HG03521 (cell line): ENCODE measurements around the gene SLC5A4.

Experiments used
- ATAC-seq: cut with Tn5 transposase; IDR thresholded peaks from one replicate; pipeline ENCODE4 v1.9.1; 2021; ENCODE audit warnings: mild to moderate bottlenecking, moderate library complexity; ENCODE audit not compliant: unreplicated experiment

The SLC5A4 gene

DNA sequence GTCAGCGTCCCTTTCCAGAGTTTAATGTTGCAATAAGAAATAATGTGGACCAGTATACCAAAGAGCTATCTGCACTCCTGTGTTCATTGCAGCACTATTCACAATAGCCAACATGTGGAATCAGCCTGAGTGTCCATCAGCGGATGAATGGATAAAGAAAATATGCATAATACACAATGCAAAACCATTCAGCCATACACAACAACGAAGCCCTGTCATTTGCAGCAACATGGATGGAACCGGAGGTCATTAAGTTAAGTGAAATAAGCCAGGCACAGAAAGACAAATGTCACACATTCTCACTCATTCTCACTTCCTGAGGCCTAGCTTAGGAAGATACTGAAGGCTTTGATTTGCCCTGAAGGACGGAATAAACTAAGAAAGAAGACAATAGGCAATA is 22.1 kb downstream of the SLC5A4 start:
- no peak for ATAC-seq

DNA sequence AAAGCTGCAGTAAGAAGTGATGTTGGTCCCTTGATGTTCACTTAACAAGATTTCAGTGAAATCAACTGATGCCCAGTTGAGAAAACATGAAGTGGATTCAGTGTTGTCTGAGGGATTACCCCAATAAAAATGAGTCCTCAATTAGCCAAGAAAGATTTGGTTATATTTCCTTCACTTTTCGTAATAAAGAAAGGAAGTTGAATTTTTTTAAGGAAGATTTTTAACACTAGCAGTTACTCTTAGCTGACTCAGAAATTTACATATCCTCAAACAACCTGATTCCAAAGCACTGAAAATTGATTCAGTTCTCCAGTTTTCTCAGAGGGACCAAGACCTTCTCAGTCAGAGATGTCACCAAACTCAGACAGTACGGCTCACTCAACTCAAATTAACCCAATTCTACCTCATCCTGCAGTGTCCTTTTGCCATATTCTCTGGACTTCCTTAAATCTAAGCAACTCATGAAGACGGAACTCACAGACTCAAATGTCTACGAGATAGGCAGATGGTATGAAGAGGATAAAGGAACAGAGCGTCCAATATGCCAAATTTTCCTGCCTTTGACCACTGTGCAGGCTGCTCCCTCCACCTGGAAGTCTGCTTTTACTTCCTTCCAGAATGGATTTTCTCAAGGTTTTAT is 22.8 kb downstream of the SLC5A4 start:
- ATAC-seq = no peak

DNA sequence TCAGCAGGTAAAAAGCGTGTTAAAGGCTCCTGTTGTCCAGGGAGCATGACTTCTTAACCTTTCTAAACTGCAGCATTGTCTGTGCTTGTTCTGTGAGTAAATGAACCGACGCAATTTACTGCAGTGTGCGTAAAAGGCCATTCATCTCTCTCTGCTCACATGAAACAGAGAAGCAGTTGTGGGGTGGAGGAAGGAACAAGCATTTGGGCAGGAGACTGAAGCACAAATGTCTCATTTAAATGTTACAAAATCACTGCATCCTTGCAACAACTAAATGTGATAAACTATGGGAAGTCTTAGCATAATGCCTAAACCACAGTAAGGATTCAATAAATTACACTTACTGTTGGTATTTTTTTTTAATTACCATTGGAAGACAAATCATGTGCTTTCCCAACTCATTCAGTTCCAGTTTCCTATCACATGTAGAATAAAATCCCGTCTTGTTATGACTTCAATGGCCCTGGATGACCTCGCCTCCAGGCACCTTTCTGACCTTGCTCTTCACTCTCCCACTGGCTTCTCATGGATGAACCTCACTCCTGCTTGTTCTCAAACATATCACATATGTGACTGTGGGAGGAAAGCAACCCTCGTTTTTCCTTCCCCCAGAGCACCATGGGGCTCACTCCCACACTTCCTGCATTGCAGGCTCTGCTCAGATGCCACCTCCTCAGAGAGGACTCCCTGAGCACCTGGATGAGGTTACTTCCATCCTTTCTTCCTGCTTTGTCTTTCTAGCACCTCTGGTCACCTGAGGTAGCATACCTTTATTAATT is 28.6 kb downstream of the SLC5A4 start:
- ATAC-seq = no peak

DNA sequence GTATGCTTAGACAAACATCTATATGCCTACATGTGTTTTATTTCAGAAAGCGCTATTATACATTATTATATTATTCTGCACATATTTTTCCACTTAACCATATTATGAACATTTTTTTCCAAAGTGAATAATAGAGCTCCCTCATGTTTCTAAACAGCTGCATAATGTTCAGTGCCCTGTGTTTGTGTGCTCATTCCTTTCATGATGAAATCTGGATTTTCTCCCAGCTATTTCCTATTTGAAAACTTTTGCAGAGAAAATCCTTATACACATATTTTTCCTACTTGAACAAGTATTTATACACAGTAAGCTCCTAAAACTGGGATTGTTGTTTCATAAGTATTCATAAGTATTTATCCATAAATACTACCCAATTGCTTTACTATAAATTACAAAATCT is 32.2 kb downstream of the SLC5A4 start:
- no peak for ATAC-seq

DNA sequence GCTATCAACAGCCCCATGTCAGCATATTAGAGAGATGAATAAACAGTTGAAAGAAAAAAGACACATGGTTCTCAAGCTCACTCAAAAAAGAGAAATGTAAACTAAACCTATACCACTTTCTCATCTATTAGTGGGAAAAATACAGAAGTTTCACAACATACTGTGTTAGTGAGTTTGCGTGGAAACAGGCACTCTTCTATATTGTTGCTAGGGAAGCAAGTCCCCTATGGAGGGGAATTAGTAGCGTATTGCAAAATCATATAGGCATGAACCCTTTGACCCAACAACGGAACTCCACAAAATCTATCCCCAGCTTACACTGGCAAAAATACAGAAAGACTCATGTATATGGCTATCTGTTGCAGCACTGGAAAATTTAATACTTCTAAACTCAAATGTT is 36.1 kb downstream of the SLC5A4 start:
- no peak for ATAC-seq

DNA sequence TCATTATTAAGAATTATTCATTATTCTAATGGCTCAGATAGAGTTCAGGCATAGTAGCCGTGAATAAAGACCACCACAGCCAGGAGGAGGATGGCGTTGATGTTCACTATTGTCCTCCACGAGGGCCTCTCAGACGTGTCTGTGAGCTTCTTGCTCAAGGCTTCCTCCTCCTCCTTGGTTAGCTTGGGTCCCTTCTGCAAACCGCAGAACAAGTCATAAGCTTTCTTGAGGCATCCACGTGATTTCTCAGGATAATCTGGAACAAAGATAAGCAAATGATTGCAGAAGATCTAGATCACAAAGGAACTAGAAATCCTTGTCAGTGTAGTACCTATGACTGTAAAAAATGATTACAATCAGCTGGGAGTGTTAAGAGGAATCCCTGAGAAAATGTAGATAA is 36.7 kb downstream of the SLC5A4 start:
- ATAC-seq = no peak

DNA sequence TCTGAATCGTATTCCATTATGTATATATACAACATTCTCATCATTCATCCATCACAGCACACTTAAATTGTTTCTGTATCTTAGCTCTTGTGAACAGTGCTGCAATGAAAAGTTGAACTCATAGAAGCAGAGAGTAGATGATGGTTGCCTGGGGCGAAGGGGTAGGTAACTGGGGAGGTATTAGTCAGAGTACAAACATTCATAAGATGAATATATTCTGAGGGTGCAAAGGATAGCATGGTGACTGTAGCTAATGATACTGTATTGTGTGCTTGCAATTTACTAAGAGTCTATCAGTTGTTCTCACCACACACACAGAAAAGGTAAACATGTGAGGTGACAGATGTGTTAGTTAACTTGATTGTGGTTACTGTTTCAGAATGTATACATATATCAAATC is 37.7 kb downstream of the SLC5A4 start:
- ATAC-seq = no peak

DNA sequence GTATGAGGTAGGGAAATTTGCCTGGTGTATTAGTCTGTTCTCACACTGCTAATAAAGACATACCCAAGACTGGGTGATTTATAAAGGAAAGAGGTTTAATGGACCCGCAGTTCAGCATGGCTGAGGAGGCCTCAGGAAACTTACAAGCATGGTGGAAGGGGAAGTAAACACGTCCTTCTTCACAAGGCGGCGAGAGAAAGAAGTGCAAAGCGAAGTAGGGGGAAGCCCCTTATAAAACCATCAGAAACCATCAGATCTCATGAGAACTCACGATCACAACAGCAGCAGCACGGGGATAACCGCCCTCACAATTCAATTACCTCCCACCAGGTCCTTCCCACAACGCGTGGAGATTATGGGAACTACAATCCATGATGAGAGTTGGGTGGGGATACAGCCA is 38.2 kb downstream of the SLC5A4 start:
- ATAC-seq = no peak

DNA sequence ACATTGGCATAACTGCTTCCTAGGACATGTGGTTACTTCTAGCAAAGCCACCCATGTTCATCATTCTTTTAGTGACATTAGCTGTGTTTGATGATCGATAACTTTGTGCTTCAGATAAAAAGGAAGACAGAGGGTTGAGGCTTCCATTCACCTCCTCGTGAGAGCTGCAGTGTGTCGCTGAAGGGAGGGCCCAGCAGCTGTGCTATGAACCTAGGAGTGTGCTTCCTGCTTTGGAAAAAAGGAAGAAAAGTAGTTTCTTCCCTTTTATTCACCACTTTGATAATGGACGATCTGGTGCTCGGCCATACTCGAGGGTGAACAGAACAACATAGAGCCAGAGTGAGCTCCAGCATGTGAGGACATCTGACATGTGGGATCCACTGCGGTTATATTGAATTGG is 44.1 kb downstream of the SLC5A4 start:
- no peak for ATAC-seq

DNA sequence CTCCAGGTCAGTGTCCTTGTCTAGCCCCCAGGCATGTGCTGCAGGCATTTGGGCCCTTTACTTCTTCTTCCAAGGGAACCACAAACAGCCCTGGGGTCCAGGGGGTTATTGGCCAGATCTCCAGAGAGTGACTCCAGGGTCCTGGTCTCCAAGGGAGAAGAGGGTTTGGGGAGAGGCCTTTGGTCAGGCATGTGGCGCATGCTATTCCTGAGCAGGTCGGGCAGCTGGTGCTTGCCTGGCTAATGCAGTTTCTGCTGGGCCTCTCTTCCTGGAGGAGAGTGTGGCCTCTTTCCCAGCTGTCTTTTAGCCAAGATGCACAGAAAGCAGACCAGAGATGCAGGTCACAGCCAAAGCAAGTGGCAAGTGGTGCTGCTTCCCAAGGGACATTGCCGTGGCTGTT is 46.5 kb downstream of the SLC5A4 start:
- no peak for ATAC-seq

DNA sequence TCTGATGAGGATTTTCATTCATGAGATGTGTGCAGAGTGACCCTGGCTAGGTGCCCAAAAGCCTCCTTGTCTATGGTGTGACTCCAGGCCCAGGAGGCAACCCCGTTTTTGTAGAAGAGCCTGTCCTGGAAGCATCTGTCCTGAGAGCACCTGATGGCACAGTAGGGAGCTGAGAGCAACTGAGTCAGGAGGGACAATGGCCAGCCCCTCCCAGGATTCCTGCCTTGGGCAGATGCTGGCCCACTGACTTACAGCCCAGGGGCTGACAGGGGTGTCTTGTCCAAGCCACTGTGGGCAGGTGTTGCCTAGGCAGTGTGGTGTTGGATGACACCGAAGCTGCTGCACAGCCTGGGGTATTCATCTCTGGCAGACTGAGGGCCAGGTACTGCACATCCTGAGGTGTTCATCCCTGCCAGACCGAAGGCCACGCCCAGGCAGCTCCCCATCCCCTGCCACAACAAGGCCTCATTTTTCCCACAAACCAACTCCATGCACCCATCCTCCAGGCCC is 47.1 kb downstream of the SLC5A4 start:
- no peak for ATAC-seq

DNA sequence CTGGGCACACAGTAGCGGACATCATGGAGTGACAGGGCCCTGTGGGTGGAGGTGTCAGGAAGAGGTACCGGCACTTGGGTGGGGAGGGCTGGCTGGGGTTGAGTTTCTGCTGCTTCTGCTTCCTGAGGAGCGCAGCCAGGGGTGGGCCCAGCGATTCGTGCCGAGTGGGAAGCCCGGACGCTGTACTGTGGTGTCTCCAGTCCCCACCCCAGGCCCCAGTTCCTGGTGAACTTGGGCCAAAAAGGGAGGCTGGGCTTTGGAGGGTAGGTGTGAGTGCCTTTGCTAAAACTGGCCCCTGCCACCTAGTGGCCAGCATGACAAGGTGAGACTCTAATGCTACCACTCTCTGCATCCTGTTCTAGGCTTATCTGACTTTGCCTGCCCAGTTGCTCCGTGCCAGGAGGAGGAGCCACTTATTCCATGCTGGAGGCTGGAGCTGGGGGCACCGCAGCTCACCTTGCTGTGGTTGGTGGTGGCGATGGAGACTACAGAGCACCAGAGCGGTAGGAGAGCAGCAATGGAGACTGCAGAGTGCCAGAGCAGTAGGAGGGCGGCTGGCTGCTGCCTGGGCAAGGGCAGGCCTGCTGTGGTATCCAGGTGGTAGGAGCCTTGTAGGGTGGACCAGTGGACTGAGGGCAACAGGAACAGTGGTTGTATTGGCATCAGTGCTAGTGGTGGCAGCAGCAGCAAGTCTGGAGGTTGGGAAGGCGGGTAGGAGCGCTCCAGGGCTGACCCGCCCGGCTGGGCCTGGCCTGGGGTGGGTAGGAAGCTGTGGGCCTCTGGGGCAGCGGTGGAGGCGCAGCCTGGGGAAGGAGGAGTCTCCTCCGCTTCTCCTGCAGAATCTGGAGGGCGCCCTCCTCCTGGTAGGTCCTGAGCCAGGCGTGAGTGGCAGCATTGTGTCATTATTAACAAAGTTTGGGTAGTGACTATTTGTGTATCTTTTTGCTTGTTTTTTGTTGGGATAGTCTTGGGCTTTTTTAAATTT is 48.1 kb downstream of the SLC5A4 start:
- ATAC-seq = no peak

DNA sequence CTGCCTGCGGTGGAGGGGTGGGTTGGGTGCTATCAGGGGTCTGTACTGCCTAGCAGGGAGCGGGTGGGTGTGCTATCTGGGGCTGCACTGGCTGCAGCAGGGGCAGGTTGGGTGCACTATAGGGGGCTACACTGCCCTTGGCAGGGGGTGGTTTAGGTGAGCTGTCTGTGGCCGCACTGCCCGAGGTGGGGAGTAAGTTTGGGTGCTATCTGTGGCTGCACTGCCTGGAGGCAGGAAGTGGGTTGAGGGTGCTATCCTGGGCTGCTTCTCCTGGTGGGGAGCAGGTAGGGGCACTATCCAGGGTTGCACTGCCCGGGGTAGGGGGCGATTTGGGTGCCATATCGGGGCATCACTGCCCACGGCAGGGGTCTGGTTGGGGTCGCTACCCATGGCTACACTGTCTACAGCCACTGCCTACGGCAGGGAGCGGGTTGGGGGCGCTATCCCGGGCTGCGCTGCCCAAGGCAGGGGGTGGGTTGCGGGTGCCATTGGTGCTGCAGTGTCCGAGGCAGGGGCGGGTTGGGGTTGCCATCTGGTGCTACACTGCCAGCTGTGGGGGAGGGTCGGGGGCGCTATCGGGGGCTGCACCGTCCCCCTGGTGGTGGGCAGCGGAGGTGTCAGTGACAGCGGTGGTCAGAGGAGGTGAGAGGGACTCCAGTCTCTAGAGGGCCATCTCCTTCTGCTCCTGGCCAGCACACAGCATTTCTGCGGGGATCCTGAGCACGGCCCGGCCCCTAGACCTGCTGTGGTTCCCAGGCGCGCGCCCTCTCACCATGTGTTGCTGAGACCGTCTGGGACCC is 49.0 kb downstream of the SLC5A4 start:
- ATAC-seq = no peak

DNA sequence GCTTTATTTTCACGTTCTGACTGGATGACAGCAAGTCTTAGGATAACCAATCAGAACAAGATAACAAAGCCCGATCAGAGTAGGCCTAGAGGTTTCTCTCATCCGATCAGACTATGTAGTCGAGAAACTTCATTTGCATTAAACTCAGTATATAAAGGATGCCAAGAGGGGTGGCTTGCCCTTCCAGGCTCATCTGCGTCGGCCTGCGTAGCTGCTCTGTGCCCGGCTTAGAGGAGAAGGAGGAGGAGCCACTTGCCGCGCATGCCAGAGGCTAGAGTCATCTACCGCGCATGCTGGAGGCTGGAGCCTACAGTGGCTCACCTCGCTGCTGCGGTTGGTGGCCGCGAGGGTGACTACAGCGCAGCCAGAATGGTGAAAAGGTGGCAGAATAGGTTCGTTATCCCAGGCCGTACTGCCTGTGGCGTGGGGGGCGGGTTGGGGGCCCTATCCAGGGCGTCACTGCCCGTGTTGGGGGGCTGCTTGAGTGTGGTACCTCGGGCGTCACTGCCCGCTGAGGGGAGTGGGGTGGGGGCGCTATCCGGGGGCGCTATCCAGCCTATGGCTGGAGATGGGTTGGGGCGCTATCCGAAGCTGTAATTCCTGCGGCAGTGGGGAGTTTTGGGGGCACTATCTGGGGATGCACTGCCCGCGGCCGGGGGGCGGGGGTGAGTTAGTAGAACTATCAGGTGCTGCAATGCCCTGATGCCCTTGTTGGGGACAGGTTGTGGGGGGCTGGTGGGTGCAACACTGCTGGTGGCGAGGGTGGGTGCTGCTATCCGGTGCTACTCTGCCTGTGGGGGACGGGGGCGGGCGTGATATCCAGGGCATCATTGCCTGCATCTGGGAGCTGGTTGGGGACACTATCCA is 50.1 kb downstream of the SLC5A4 start, which contains the start of gene RFPL2:
Gene RFPL2, minus strand, starts transcription at position 218 of the 867 bp plus-strand sequence. CDS start 2,622 bp downstream, outside the sequence.
- ATAC-seq = no peak

DNA sequence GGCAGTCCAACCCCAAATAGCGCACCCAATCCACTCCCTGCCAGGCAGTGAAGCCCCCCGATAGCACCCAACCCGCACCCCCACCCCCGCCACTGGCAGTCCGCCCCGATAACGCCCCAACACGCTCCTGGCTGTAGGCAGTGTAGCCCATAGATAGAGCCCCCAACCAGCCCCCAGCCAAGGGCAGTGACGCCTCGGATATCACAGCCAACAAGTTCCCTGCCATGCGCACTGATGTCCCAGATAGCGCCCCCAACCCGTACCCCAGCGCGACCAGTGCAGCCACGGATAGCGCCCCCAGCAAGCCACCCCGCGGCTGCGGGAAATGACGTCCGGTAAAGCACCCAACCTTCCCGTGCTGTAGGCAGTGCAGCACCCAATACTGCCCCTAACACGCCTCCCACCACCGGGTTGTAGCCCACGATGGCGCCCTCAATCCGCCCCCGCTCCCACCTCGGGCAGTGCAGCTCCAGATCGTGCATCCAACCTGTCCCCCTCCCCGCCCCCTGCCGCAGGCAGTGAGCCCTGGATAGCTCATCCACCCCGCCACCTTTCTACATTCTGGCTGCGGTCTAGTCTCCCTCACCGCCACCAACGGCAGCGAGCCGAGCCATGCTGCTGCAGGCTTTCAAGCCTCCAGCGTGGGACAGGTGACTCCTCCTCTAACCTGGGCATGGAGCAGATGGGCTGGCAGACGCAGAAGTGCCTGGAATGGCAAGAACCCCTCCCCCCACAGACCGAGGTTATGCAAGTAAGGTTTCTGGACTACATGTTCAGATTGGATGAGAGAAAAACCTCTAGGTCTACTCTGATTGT is 50.9 kb downstream of the SLC5A4 start:
- no peak for ATAC-seq

DNA sequence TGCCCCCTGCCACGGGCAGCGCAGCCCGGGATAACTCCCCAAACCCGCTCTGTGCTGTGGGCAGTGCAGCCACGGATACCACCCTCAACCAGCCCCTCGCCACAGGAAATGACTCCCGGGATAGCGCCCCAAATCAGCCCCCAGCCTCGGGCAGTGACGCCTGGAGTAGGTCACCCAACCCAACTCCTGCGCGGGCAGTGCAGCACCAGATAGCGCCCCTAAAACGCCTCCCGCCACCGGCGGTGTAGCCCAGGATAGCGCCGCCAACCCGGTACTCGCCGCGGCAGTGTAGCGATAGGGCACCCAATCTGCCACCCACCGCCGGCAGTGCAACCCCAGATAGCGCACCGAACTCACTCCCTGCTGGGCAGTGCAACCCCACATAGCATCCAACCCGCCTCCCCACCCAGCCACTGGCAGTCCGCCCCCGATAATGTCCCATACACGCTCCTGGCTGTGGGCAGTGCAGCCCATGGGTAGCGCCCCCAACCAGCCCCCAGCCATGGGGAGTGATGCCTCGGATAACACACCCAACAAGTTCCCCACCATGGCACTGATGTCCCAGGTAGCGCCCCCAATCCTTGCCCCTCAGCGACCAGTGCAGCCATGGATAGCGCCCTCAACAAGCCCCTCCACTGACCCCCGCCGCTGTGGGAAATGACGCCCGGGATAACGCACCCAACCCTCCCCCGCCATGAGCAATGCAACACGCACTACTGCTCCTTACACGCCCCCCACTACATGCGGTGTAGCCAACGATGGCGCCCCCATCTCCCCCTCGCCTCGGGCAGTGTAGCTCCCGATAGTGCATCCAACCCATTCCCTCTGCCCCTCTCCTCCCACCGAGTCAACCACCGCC is 51.7 kb downstream of the SLC5A4 start:
- ATAC-seq = no peak

DNA sequence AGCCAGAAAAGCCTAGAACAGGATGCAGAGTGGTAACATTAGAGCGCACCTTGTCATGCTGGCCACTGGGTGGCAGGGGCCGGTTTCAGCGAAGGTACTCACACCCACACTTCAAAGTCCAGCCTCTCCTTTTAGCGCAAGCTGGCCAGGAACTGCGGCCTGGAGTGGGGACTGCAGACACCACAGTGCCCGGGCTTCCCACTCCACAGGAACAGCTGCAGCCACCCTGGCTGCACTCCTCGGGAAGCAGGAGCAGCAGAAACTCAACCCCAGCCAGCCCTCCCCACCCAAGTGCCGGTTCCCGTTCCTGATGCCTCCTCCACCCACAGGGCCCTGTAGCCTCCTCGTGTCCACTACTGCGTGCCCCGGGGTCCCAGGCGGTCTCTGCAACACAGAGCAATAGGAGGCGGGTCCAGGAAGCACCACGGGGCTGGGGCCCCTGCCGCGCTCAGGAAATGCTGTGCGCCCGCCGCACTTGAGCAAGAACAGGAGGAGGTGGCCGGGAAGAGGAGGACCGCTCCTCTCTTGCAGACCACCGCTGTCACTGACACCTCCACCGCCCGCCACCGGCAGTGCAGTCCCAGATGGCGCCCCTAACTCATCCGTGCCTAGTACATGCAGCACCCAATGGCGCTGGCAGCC is 52.5 kb downstream of the SLC5A4 start:
- ATAC-seq = no peak
